HUES48 (cell line): Measurements from ENCODE around the gene FAM3D.

Experiments
- H3K27ac ChIP-seq: one replicate; pipeline ENCODE4 v1.7.0; 2013; ENCODE audit warnings: low read depth, low read length, inconsistent platforms
- H3K27me3 ChIP-seq: 2 replicates; pipeline ENCODE4 v1.6.1; 2013; ENCODE audit warnings: mild to moderate bottlenecking, low read length; ENCODE audit not compliant: control insufficient read depth, insufficient read depth
- H3K36me3 ChIP-seq: 2 replicates; pipeline ENCODE4 v1.6.1; 2013; ENCODE audit warnings: low read length; ENCODE audit not compliant: control insufficient read depth, insufficient read depth
- H3K4me1 ChIP-seq: 2 replicates; pipeline ENCODE4 v1.6.1; 2013; ENCODE audit warnings: mild to moderate bottlenecking, low read length; ENCODE audit not compliant: control insufficient read depth, insufficient read depth
- H3K4me3 ChIP-seq: 2 replicates; pipeline ENCODE4 v1.5.1; 2013; ENCODE audit warnings: mild to moderate bottlenecking, low read depth, low read length
- H3K9ac ChIP-seq: 2 replicates; pipeline ENCODE4 v1.6.1; 2013; ENCODE audit warnings: mild to moderate bottlenecking, low read depth, low read length, moderate library complexity
- H3K9me3 ChIP-seq: 2 replicates; pipeline ENCODE4 v1.6.1; 2013; ENCODE audit warnings: low read length; ENCODE audit not compliant: control insufficient read depth, insufficient read depth

FAM3D gene

DNA sequence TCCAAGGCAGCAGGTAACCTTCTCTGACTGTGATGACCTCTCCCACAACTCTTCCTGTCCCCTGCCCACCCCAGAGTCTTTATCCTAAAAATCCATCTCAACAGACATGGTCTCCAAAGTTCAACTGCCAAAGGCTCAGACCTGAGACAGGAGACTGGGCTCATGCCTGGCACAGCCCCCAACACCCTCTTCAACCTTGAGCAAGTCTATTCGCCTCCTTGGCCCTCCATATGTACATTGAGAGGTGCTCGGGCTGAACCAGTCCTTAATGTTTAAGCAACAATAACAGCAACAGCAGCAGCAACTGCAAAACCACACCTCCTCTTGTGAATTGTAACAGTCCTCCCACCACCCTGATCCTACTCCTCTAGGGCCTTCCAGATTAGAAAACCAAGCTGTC lies 9.9 kb downstream of the FAM3D start:
- Histone ChIP-seq H3K27ac (no peak overlapping the region), H3K9me3 (no peaks in the 10 kb centered on the region), H3K4me1 (no peaks in the 10 kb centered on the region), H3K36me3 (no peaks in the 10 kb centered on the region), H3K9ac (no peak overlapping the region), H3K4me3 (no peak overlapping the region), H3K27me3 (no peaks in the 10 kb centered on the region)

DNA sequence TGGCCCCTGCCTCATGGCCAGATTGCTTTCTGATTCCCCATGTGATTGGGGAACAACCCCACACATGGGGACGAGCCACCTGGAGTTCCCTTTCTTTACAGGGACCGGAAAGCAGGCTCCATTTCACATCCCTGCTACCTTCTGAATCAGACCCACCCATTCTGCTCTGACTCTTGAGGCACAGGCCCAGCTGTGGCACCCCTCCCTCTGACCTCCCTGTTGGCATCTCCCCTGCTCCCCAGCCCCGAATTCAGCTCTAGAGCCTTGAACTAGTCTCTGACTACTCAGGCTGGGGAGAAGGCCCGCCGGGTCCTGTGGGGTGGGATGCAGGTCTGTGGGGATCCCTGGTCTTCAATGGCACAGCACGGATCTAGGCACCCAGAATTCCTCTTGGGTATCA lies 12.1 kb downstream of the FAM3D start:
- H3K27me3 ChIP-seq = no peaks in the 10 kb centered on the region
- no peak overlapping the region for H3K27ac ChIP-seq
- H3K9ac ChIP-seq = no peak overlapping the region
- no peaks in the 10 kb centered on the region for H3K36me3 ChIP-seq
- no peaks in the 10 kb centered on the region for H3K4me1 ChIP-seq
- H3K9me3 ChIP-seq = no peaks in the 10 kb centered on the region
- no peak overlapping the region for H3K4me3 ChIP-seq

DNA sequence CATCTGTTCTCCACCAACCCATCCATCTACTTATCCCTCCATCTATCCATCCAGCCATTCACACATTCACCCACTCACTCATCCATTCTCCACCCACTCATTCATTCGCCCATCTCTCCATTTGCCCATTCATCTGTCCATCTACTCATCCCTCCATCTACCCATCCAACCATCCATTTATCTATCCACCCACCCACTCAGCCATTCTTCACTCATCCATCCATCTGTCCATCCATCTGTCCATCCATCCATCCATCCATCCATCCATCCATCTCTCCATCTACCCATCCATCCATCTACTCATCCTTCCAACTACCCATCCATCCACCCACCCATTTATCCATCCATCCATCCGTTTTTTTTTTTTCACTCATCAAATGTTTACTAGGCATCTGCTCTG lies 13.9 kb downstream of the FAM3D start:
- H3K9ac ChIP-seq = no peak overlapping the region
- H3K36me3 ChIP-seq = no peaks in the 10 kb centered on the region
- no peaks in the 10 kb centered on the region for H3K27me3 ChIP-seq
- H3K4me1 ChIP-seq = no peaks in the 10 kb centered on the region
- no peak overlapping the region for H3K4me3 ChIP-seq
- no peak overlapping the region for H3K27ac ChIP-seq
- no peaks in the 10 kb centered on the region for H3K9me3 ChIP-seq

DNA sequence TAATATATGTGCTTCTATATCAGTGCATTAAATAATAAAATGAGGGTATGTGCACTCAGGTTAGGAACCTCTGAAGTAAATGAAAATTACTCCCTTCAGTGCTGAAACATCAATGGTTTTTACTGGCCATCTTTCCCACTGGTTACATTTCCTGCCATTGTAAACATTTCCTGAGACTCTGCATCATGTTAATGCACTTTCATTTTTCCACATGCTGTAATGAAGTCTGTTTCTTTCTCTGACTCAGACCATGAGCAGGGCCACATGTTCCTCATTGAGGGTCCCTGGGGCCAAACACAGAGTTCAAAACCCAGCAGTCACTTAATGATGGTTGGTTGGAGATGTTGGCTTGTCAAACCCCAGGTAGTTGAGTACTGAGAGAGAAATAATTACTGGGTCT lies 15.3 kb downstream of the FAM3D start:
- H3K4me1 ChIP-seq = no peaks in the 10 kb centered on the region
- no peak overlapping the region for H3K4me3 ChIP-seq
- no peak overlapping the region for H3K9ac ChIP-seq
- no peaks in the 10 kb centered on the region for H3K27me3 ChIP-seq
- no peaks in the 10 kb centered on the region for H3K9me3 ChIP-seq
- no peaks in the 10 kb centered on the region for H3K36me3 ChIP-seq
- no peak overlapping the region for H3K27ac ChIP-seq

DNA sequence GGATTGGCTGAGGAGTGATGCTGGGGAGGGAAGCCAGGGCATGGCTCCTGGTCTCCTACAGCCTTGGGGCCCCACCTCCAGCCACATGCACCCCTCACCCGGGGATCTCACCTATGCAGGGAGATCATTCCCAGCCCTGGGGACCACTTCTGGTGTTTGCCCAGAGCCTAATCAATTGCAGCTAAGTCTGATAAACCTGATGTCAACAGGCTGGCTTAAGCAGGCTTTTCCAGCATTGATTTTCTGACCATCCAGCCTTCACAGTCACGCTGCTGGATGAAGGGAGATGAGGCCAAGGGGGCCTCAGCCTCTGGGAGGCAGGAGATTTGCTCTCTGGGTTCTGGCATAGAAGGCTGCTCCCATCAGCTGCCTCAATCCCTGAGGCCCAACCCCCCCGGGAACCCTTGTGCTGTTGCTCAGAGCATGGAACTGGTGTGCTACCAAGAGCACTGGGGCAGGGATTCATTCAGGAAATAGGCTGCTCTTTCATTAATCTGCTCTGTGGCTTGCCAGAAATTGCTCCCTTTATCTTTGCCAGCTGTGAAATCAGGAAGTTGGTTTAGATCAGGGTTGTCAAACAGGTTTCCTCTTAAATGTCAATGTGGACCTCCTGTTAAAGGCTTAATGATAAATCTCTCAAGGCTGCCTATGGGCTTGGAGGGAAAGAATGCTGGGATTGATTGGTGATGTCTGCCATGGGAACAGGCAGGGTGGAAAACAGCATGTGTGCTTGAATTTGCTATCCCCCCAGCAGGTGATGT lies 19.0 kb downstream of the FAM3D start:
- Histone ChIP-seq H3K9me3 (no peaks in the 10 kb centered on the region), H3K4me3 (no peak overlapping the region), H3K27ac (no peak overlapping the region), H3K27me3 (no peaks in the 10 kb centered on the region), H3K4me1 (no peaks in the 10 kb centered on the region), H3K36me3 (no peaks in the 10 kb centered on the region), H3K9ac (no peak overlapping the region)

DNA sequence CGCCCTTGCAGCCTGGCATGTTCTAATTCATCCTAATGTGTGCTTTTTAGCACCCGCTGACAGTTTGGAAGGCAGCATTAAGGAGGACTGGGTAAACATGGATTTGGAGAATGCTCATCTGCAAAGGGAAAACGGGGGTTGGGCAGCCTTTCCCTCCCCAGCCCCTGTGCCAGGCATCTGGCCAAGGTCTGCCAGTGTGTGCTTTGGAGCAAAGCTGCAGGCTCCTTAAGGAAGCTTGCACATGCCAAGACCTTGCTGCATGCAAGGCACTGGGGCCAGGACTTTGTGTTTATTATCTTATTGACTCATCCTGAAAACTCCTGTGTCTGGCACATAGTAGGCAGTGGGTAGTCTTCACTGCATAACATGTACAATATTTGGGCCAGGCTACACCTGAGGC lies 20.1 kb downstream of the FAM3D start:
- no peak overlapping the region for H3K4me3 ChIP-seq
- H3K27ac ChIP-seq = no peak overlapping the region
- H3K9me3 ChIP-seq = no peaks in the 10 kb centered on the region
- H3K27me3 ChIP-seq = 0 out of 2 replicates have a peak, but pooled peaks cover 3% of the 10 kb centered on the region
- H3K9ac ChIP-seq = no peak overlapping the region
- H3K4me1 ChIP-seq = no peaks in the 10 kb centered on the region
- H3K36me3 ChIP-seq = no peaks in the 10 kb centered on the region

DNA sequence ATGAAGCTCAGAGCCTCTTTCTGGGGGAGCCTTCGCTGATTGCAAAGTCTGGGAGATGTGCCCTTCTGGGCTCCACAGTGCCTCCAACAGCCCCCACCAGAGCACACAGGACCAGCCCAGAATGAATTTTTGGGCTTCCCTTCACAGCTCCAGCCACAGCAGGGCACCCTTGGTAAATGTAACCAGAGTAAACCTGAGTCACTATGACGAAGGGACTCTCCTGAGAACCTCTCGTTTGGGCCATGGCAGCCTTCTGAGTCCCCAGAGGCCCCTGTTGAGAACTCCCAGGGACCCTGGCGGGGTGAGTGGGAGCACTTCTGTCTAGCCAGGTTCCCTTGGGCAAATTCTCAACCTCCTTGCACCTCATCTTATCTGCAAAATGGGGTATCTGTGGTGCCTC lies 20.8 kb downstream of the FAM3D start:
- no peaks in the 10 kb centered on the region for H3K36me3 ChIP-seq
- 0 out of 2 replicates have a peak, but pooled peaks cover 3% of the 10 kb centered on the region for H3K4me1 ChIP-seq
- H3K27me3 ChIP-seq = peaks cover 10% of the 10 kb centered on the region
- H3K9me3 ChIP-seq = no peaks in the 10 kb centered on the region
- H3K4me3 ChIP-seq = no peak overlapping the region
- no peak overlapping the region for H3K27ac ChIP-seq
- H3K9ac ChIP-seq = no peak overlapping the region

DNA sequence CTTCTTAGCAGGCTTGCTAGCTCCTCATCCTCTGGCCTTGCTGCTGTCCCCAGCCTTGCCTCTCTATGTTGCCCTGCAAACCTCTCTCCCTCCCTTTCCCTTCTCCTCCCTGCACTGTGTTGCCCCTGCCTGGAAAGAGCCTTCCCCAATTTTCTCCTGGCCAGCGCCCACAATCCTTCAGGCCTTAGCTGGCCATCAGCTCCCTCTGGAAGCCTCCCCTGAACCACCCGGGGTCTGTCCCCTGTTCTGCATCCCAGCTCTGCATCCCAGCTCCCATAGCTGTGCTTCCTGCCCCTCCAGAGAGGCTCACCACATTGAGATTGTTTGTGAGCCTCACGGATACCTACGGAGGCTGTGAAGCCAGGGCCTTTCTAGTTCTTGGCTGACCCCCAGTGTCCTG lies 23.7 kb downstream of the FAM3D start:
- peaks cover 37% of the 10 kb centered on the region for H3K27me3 ChIP-seq
- no peaks in the 10 kb centered on the region for H3K9me3 ChIP-seq
- H3K9ac ChIP-seq = no peak overlapping the region
- 0 out of 2 replicates have a peak, but pooled peaks cover 3% of the 10 kb centered on the region for H3K4me1 ChIP-seq
- no peak overlapping the region for H3K27ac ChIP-seq
- no peaks in the 10 kb centered on the region for H3K36me3 ChIP-seq
- no peak overlapping the region for H3K4me3 ChIP-seq

DNA sequence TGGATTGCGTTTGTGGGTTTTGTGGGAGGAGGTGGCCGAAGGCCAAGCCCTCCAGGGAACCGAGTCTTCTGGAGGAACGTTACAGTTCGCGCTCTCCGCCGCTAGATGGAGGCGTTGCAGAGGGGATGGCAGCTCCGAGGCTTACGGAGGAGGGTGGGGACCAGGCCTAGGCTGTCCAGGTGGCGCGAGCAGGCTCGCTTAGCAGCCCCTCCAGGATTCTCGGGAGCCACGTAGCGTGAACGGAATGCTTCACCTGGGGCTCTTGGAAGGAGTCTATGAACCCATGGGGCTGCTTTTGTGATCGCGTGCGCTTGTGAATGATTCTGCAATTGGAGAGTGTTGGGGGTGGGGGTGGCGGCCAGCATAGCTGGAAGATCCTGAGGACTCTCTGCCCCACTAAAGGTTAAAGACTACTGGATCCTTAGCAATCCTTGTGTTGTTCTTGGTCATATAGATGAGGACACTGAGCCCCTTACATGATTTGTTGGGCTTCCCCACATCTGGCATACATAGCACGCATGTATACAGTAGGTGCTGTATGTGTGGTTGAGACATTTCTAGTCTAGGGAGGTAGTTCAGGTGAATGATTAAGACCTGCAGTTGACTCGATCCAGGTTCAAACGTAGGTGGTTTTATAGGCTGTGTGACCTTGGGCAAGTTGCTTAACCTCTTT lies 25.7 kb downstream of the FAM3D start:
- H3K27me3 ChIP-seq = peaks cover 54% of the 10 kb centered on the region
- H3K4me1 ChIP-seq = peaks cover 10% of the 10 kb centered on the region
- H3K9me3 ChIP-seq = no peaks in the 10 kb centered on the region
- H3K9ac ChIP-seq = no peak overlapping the region
- no peak overlapping the region for H3K27ac ChIP-seq
- H3K36me3 ChIP-seq = no peaks in the 10 kb centered on the region
- no peak overlapping the region for H3K4me3 ChIP-seq

DNA sequence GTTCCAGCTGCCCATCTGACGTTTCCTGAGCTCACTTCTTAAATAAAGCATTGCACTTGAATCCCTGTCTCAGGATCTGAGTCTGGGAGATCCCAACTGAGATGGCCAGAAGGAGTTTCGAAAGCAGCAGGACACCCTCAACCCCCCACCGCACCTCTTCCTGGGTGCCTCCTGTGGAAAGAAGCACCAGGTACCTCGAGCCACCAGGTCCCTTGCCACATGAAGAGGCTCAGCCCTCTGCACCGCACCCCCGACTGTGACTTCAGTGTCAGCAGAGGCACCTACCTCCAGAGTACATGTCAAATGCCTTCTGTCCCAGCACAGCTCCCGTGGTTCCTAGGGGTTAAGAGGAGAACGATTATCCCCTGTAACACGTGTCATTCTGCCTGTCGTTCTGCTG lies 26.7 kb downstream of the FAM3D start:
- Histone ChIP-seq H3K4me3 (no peak overlapping the region), H3K27me3 (peaks cover 64% of the 10 kb centered on the region), H3K27ac (no peak overlapping the region), H3K36me3 (no peaks in the 10 kb centered on the region), H3K4me1 (peaks cover 10% of the 10 kb centered on the region), H3K9me3 (no peaks in the 10 kb centered on the region), H3K9ac (no peak overlapping the region)

DNA sequence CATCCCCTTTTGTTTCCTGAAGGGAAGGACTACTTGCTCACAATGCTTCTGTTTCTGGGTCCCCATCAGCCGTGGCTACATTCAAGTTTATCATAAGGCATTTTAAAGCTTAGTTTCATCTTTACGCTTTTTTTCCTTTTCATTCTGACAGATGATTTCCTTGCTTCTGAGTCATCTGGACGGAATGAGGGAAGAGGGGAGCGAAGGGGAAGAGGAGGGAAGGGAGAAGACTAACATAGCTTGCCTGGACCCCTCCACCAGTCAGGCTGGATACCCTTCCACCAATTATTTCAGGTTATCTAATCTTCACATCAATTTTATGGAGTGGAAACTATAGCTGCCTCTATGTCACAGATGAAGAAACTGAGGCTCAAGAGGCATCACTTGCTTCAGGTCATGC lies 27.6 kb downstream of the FAM3D start:
- peaks cover 73% of the 10 kb centered on the region for H3K27me3 ChIP-seq
- no peaks in the 10 kb centered on the region for H3K36me3 ChIP-seq
- no peaks in the 10 kb centered on the region for H3K9me3 ChIP-seq
- no peak overlapping the region for H3K4me3 ChIP-seq
- no peak overlapping the region for H3K27ac ChIP-seq
- peaks cover 10% of the 10 kb centered on the region for H3K4me1 ChIP-seq
- no peak overlapping the region for H3K9ac ChIP-seq
